IMR-90 (cell line): ENCODE results near the gene NR1H2. TPM values are rescaled to one million over a fixed set of nuclear protein-coding genes. Genes with fewer than 3 reads are reported as not detected.
A peak's percentile ranks its signal among the peaks of the same experiment; 100 is the strongest.

Experiments
- ATAC-seq: fragments of 200-7000 bp; cut with Tn5 transposase; 2 replicates; pipeline ENCODE4 v1.9.1; 2020; ENCODE audit warnings: low read depth, mild to moderate bottlenecking, moderate library complexity
- BruUV-seq: library from RNA; stranded (reverse); fragments of 400-500 nt; replicated peaks from 2 replicates; lab custom pipeline; 2021; lab: Mats Ljungman, UMichigan
- CTCF ChIA-PET: fragments of 300-600 bp; formaldehyde crosslinking; extraction: SDS; loops from one replicate; lab custom pipeline; 2021; ENCODE audit warnings: antibody characterized with exemption; lab: Yijun Ruan, JAX
- POLR2A ChIA-PET: fragments of 300-600 bp; sonication (Branson Sonifier 250); formaldehyde crosslinking; loops from one replicate; lab custom pipeline; 2022; ENCODE audit warnings: antibody characterized with exemption; ENCODE audit not compliant: unreplicated experiment; lab: Charles Lee
- DNase-seq: peaks from one replicate; pipeline ENCODE4 v3.0.0; 2013
- H2AFZ ChIP-seq: replicated peaks from 2 replicates; pipeline ENCODE3; 2013; ENCODE audit warnings: low read length, mild to moderate bottlenecking; ENCODE audit not compliant: poor library complexity
- H2AK5ac ChIP-seq: 2 replicates; pipeline ENCODE4 v1.6.1; 2013; ENCODE audit warnings: low read depth, low read length, inconsistent platforms
- H2AK9ac ChIP-seq: replicated peaks from 2 replicates; pipeline ENCODE3; 2013; ENCODE audit warnings: mild to moderate bottlenecking, low read depth, low read length, moderate library complexity; ENCODE audit not compliant: poor library complexity
- H2BK120ac ChIP-seq: 2 replicates; pipeline ENCODE4 v1.6.1; 2013; ENCODE audit warnings: low read depth, low read length, inconsistent platforms
- H2BK15ac ChIP-seq: 3 replicates; pipeline ENCODE4 v1.6.1; 2013; ENCODE audit warnings: low read depth, low read length, inconsistent platforms
- H2BK20ac ChIP-seq: 2 replicates; pipeline ENCODE4 v1.6.1; 2013; ENCODE audit warnings: low read depth, mild to moderate bottlenecking, inconsistent platforms, low read length, moderate library complexity
- H2BK5ac ChIP-seq: 2 replicates; pipeline ENCODE4 v1.6.1; 2013; ENCODE audit warnings: mild to moderate bottlenecking, low read depth, low read length, inconsistent platforms; ENCODE audit not compliant: poor library complexity, severe bottlenecking
- H3K14ac ChIP-seq: replicated peaks from 2 replicates; pipeline ENCODE4 v1.6.1; 2013; ENCODE audit warnings: low read depth, low read length, inconsistent platforms
- H3K18ac ChIP-seq: 2 replicates; pipeline ENCODE4 v1.6.1; 2013; ENCODE audit warnings: low read depth, low read length, control low read depth
- H3K23ac ChIP-seq: 2 replicates; pipeline ENCODE4 v1.6.1; 2013; ENCODE audit warnings: low read depth, low read length, inconsistent platforms
- H3K27ac ChIP-seq: 2 replicates; pipeline ENCODE4 v1.5.1; 2013; ENCODE audit warnings: mild to moderate bottlenecking, control low read depth, low read length; ENCODE audit not compliant: insufficient read depth
- H3K27me3 ChIP-seq: 2 replicates; pipeline ENCODE4 v1.6.1; 2013; ENCODE audit warnings: low read length; ENCODE audit not compliant: control insufficient read depth, insufficient read depth
- H3K36me3 ChIP-seq: 2 replicates; pipeline ENCODE4 v1.6.1; 2013; ENCODE audit warnings: low read length, mixed read lengths; ENCODE audit not compliant: control insufficient read depth, insufficient read depth
- H3K4ac ChIP-seq: 2 replicates; pipeline ENCODE4 v1.6.1; 2013; ENCODE audit warnings: low read depth, low read length, inconsistent platforms
- H3K4me1 ChIP-seq: 2 replicates; pipeline ENCODE4 v1.6.1; 2013; ENCODE audit warnings: low read length, mixed read lengths; ENCODE audit not compliant: control insufficient read depth, insufficient read depth
- H3K4me2 ChIP-seq: 2 replicates; pipeline ENCODE4 v1.6.1; 2013; ENCODE audit warnings: low read depth, mild to moderate bottlenecking, control low read depth, low read length, moderate library complexity
- H3K4me3 ChIP-seq: 2 replicates; pipeline ENCODE4 v1.5.1; 2013; ENCODE audit warnings: low read depth, mild to moderate bottlenecking, control low read depth, low read length, moderate library complexity; ENCODE audit not compliant: insufficient read depth
- H3K56ac ChIP-seq: 2 replicates; pipeline ENCODE4 v1.6.1; 2013; ENCODE audit warnings: low read length, inconsistent platforms; ENCODE audit not compliant: insufficient read depth; ENCODE audit errors: extremely low read depth
- H3K79me1 ChIP-seq, 2 experiments: 2 replicates each; pipeline ENCODE4 v1.6.1; 2013; ENCODE audit warnings: low read length in 2 of 2, inconsistent platforms in 1 of 2, low read depth in 1 of 2
- H3K9ac ChIP-seq: 2 replicates; pipeline ENCODE4 v1.6.1; 2013; ENCODE audit warnings: low read depth, low read length, control low read depth
- H3K9me1 ChIP-seq: 2 replicates; pipeline ENCODE4 v1.6.1; 2013; ENCODE audit warnings: low read length, inconsistent platforms; ENCODE audit not compliant: insufficient read depth
- H3K9me3 ChIP-seq: 2 replicates; pipeline ENCODE4 v1.6.1; 2013; ENCODE audit warnings: low read length; ENCODE audit not compliant: control insufficient read depth, insufficient read depth
- H4K20me1 ChIP-seq: 2 replicates; pipeline ENCODE4 v1.6.1; 2013; ENCODE audit warnings: low read length, inconsistent platforms; ENCODE audit not compliant: insufficient read depth
- H4K5ac ChIP-seq: 2 replicates; pipeline ENCODE4 v1.6.1; 2013; ENCODE audit warnings: mild to moderate bottlenecking, low read depth, low read length, control low read depth
- H4K8ac ChIP-seq, 2 experiments: 2 replicates each; pipeline ENCODE4 v1.6.1; 2013; ENCODE audit warnings: low read depth in 2 of 2, low read length in 2 of 2, control low read depth in 1 of 2, inconsistent platforms in 1 of 2
- H4K91ac ChIP-seq: 2 replicates; pipeline ENCODE4 v1.6.1; 2013; ENCODE audit warnings: low read depth, low read length, inconsistent platforms; ENCODE audit not compliant: insufficient read depth
- BHLHE40 ChIP-seq: fragments of 150-350 bp; IDR thresholded peaks from 2 replicates; pipeline ENCODE4 v1.6.1; 2016; ENCODE audit warnings: mild to moderate bottlenecking, low read depth, low read length
- CHD1 ChIP-seq: IDR thresholded peaks from 2 replicates; pipeline ENCODE4 v1.6.1; 2012; ENCODE audit warnings: low read depth, low read length, improper control_type of control experiment
- FOS ChIP-seq: fragments of 150-350 bp; IDR thresholded peaks from 2 replicates; pipeline ENCODE4 v1.6.1; 2016; ENCODE audit warnings: low read depth, low read length
- MAFK ChIP-seq: IDR thresholded peaks from 2 replicates; pipeline ENCODE4 v1.6.1; 2012; ENCODE audit warnings: low read depth, low read length, improper control_type of control experiment
- RCOR1 ChIP-seq: IDR thresholded peaks from 2 replicates; pipeline ENCODE4 v1.6.1; 2012; ENCODE audit warnings: mild to moderate bottlenecking, low read length, improper control_type of control experiment; ENCODE audit not compliant: insufficient replicate concordance
- RFX5 ChIP-seq: IDR thresholded peaks from 2 replicates; pipeline ENCODE4 v1.8.0; 2012; ENCODE audit warnings: low read depth, mild to moderate bottlenecking, low read length, moderate library complexity
- SMC3 ChIP-seq: fragments of 150-350 bp; IDR thresholded peaks from 2 replicates; pipeline ENCODE4 v1.6.1; 2016; ENCODE audit warnings: low read depth, mild to moderate bottlenecking, antibody characterized with exemption, low read length, moderate library complexity
- WGBS, 2 experiments: methylation state at CpG; one replicate each; pipeline versions ENCODE4 v1.1.5 to v1.1.7; 2013; ENCODE audit warnings: missing lambda C conversion rate in 2 of 2; ENCODE audit not compliant: insufficient read length in 1 of 2; ENCODE audit errors: extremely low coverage in 2 of 2; 5-methylcytosine and 5-hydroxymethylcytosine counted together
- dilution Hi-C: fragments of 300-500 bp; cut with HindIII; formaldehyde crosslinking; loops from one replicate; pipeline ENCODE4 v1.14.3; 2018; ENCODE audit warnings: low sequenced_read_pairs; ENCODE audit not compliant: unreplicated experiment
- in situ Hi-C: fragments of 300-500 bp; cut with MboI; formaldehyde crosslinking; loops from 3 replicates; pipeline ENCODE4 v1.14.3; 2019; ENCODE audit warnings: low sequenced_read_pairs, inconsistent platforms, mixed read lengths
- intact Hi-C: fragments of 100-400 bp; cut with micrococcal nuclease; formaldehyde crosslinking; loops from 2 replicates; pipeline ENCODE4 v1.10.0; 2022
- polyA plus RNA-seq, 3 experiments: library from polyadenylated mRNA; depleted of rRNA; stranded (reverse); fragments of >200 nt; gene quantifications; 2 replicates each; pipeline ENCODE4 v1.2.3, GENCODE V29; 2012; ENCODE audit warnings: low replicate concordance in 1 of 3
- total RNA-seq: library from RNA; depleted of rRNA; stranded (reverse); fragments of >200 nt; gene quantifications from 2 replicates; pipeline ENCODE4 v1.2.3, GENCODE V29; 2012
- TF ChIP-seq, protein P1 (sequence below): fragments of 150-350 bp; IDR thresholded peaks from 2 replicates; pipeline ENCODE4 v1.6.1; 2016; ENCODE audit warnings: low read depth, mild to moderate bottlenecking, low read length, moderate library complexity, borderline replicate concordance

The NR1H2 gene
- total and polyA plus RNA-seq, 2 of the 4 experiments (the other 2 are of a cell fraction) = 37.8 to 48.4 TPM

DNA sequence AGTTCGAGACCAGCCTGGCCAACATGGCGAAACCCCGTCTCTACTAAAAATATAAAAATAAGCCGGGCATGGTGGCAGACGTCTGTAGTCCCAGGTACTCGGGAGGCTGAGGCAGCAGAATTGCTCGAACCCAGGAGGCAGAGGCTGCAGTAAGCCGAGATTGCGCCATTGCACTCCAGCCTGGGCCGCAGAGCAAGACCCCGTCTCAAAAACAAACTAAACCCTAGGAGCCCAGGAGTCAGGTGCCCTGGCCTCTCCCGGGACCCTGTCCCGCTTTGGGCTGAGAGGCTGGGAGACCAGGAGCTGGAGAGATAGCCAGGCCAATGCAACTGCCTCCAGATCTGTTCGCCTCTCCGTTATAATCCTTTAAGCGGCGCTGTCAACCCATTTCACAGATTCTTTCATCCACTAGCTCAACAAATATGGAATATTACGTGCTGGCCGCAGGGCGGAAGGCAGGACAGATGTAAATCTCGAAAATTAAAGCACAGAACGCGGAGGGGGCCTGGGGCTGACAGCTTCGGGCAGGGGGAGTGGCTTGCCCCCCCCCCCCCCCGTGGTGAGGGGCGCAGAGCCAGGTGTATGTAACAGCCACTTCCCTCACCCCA is 51.2 kb downstream of the NR1H2 start:
- Histone ChIP-seq H3K4me3 (no peak overlapping the region), H3K4ac (no peak overlapping the region), H3K56ac (no peak overlapping the region), H3K9ac (no peak overlapping the region), H2BK5ac (no peak overlapping the region), H2BK15ac (no peak overlapping the region), H3K18ac (no peak overlapping the region), H3K36me3 (no peaks in the 10 kb centered on the region), H4K5ac (no peak overlapping the region), H2BK20ac (no peak overlapping the region), H3K23ac (no peak overlapping the region), H3K4me2 (peak overlapping the region; percentile 58), H3K27me3 (peaks cover 20% of the 10 kb centered on the region), H3K4me1 (0 out of 2 replicates have a peak, but pooled peaks cover 3% of the 10 kb centered on the region), H3K9me1 (no peaks in the 10 kb centered on the region), H4K91ac (no peak overlapping the region), H3K9me3 (no peaks in the 10 kb centered on the region), H4K8ac (no peak overlapping the region), H3K79me1 (no peaks in the 10 kb centered on the region), H2AFZ (peak overlapping the region; percentile 91), H2AK9ac (no peak overlapping the region), H4K20me1 (no peaks in the 10 kb centered on the region), H2AK5ac (no peak overlapping the region), H3K14ac (no peak overlapping the region), H2BK120ac (no peak overlapping the region), H3K27ac (no peak overlapping the region)
- ChIA-PET POLR2A (interaction anchor here (0.5 kb wide), 1 partner anchor 15 kb away, joined by 4 read pairs; no protein-coding TSS in a partner anchor), CTCF (no interaction called here)
- no peak for TF ChIP-seq FOS
- no peak for TF ChIP-seq RCOR1
- no peak for TF ChIP-seq BHLHE40
- no peak for TF ChIP-seq CHD1
- TF ChIP-seq MAFK = no peak
- no peak for TF ChIP-seq SMC3
- TF ChIP-seq, protein P1, sequence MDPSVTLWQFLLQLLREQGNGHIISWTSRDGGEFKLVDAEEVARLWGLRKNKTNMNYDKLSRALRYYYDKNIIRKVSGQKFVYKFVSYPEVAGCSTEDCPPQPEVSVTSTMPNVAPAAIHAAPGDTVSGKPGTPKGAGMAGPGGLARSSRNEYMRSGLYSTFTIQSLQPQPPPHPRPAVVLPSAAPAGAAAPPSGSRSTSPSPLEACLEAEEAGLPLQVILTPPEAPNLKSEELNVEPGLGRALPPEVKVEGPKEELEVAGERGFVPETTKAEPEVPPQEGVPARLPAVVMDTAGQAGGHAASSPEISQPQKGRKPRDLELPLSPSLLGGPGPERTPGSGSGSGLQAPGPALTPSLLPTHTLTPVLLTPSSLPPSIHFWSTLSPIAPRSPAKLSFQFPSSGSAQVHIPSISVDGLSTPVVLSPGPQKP = no peak
- TF ChIP-seq RFX5 = no peak
- WGBS, 2 experiments = 100% methylated on average over 3 of the region's 26 CpGs; no CpG with 5 or more reads in 1 of the 2 experiments
- intact Hi-C loops (no loop called here), dilution Hi-C loops (no loop called here), in situ Hi-C loops (no loop called here)
- no peak for DNase-seq
- no peak for ATAC-seq
- BruUV-seq = no TSS peak
